Tibial nerve (tissue), 4 donors: ENCODE results near the gene FUT9.

Source experiments
- CTCF ChIP-seq, 5 experiments: fragments of 200-600 bp in 3 of 5; fragments of 450-650 bp in 2 of 5; sonication (generic) in 3 of 5; IDR thresholded peaks; one replicate each; pipeline ENCODE4 v1.5.1; 2016 to 2019; ENCODE audit warnings: antibody characterized with exemption in 5 of 5, mild to moderate bottlenecking in 3 of 5, moderate library complexity in 2 of 5
- EP300 ChIP-seq, 2 donors: sonication (generic); formaldehyde crosslinking; IDR thresholded peaks; one replicate each; pipeline ENCODE4 v1.6.1; 2017; ENCODE audit warnings: antibody characterized with exemption in 2 of 2, mild to moderate bottlenecking in 1 of 2
- POLR2A ChIP-seq, 2 donors: fragments of 450-650 bp; IDR thresholded peaks; one replicate each; pipeline ENCODE4 v1.6.1; 2017; ENCODE audit warnings: antibody characterized with exemption in 2 of 2, mild to moderate bottlenecking in 2 of 2, moderate library complexity in 2 of 2

- TF ChIP-seq POLR2A (IDR thresholded peaks at IDR 0.05) (no peak), CTCF (IDR thresholded peaks at IDR 0.05) (no peak), EP300 (IDR thresholded peaks at IDR 0.05) (no peak)
Measured at GRCh38 chr6:96022225-96022624, 6.5 kb downstream of the FUT9 start.
